Spleen (tissue), 11 donors: Measurements from ENCODE around the gene RNGTT. TPM values are rescaled to one million over a fixed set of nuclear protein-coding genes. Genes with fewer than 3 reads are reported as not detected.

Experiments
- DNase-seq: peaks from one replicate; pipeline ENCODE4 v3.0.0-alpha.2; 2020
- H3K27ac ChIP-seq, 8 donors: fragments of 200-600 bp; sonication (generic) in 7 of 8; 1 replicate in 4 of 8; 2 replicates in 4 of 8; pipeline versions ENCODE4 v1.5.0 to v1.8.0; 2016 to 2021; ENCODE audit warnings: inconsistent platforms in 4 of 8, mild to moderate bottlenecking in 4 of 8, moderate library complexity in 1 of 8
- H3K27me3 ChIP-seq, 7 donors: fragments of 200-600 bp; sonication (generic) in 6 of 7; replicated peaks in 1 of 7; 1 replicate in 4 of 7; 2 replicates in 3 of 7; pipeline versions ENCODE4 v1.5.0 to v1.8.0; 2016 to 2021; ENCODE audit warnings: inconsistent platforms in 3 of 7, mild to moderate bottlenecking in 1 of 7
- H3K36me3 ChIP-seq, 6 donors: fragments of 200-600 bp; sonication (generic) in 5 of 6; 1 replicate in 4 of 6; 2 replicates in 2 of 6; pipeline versions ENCODE4 v1.5.0 to v1.8.0; 2016 to 2021; ENCODE audit warnings: inconsistent platforms in 2 of 6
- H3K4me1 ChIP-seq, 6 donors: fragments of 200-600 bp; sonication (generic) in 5 of 6; 1 replicate in 3 of 6; 2 replicates in 3 of 6; pipeline versions ENCODE4 v1.5.0 to v1.8.0; 2016 to 2021; ENCODE audit warnings: inconsistent platforms in 3 of 6
- H3K4me3 ChIP-seq, 8 donors: fragments of 200-600 bp; sonication (generic) in 7 of 8; 1 replicate in 4 of 8; 2 replicates in 4 of 8; pipeline versions ENCODE4 v1.5.0 to v1.8.0; 2016 to 2021; ENCODE audit warnings: inconsistent platforms in 4 of 8, mild to moderate bottlenecking in 4 of 8, moderate library complexity in 2 of 8
- H3K9me3 ChIP-seq, 8 donors: fragments of 200-600 bp; sonication (generic) in 7 of 8; 1 replicate in 4 of 8; 2 replicates in 4 of 8; pipeline versions ENCODE4 v1.5.0 to v1.8.0; 2016 to 2021; ENCODE audit warnings: inconsistent platforms in 4 of 8
- CTCF ChIP-seq, 11 experiments: fragments of 200-600 bp in 7 of 11; fragments of 450-650 bp in 4 of 11; sonication (generic) in 4 of 11; IDR thresholded peaks in 8 of 11; conservative IDR thresholded peaks in 3 of 11; 1 replicate in 7 of 11; 2 replicates in 4 of 11; pipeline versions ENCODE4 v1.4.0 to v1.8.0; 2016 to 2021; ENCODE audit warnings: antibody characterized with exemption in 11 of 11, inconsistent platforms in 4 of 11, mild to moderate bottlenecking in 1 of 11
- POLR2A ChIP-seq, 3 donors: fragments of 450-650 bp; IDR thresholded peaks; one replicate each; pipeline ENCODE4 v1.5.1; 2017; ENCODE audit warnings: antibody characterized with exemption in 3 of 3, mild to moderate bottlenecking in 1 of 3
- POLR2AphosphoS5 ChIP-seq, 3 donors: sonication (generic); formaldehyde crosslinking; IDR thresholded peaks; one replicate each; pipeline ENCODE4 v1.5.1; 2017; ENCODE audit warnings: antibody characterized with exemption in 3 of 3
- WGBS, 5 donors: extraction: QIAGEN DNeasy Blood & Tissue Kit in 3 of 5; methylation state at CpG; one replicate each; pipeline versions ENCODE4 v1.1.5 to v1.1.7; 2013 to 2018; 5-methylcytosine and 5-hydroxymethylcytosine counted together
- intact Hi-C: fragments of 100-400 bp; cut with DNase I; formaldehyde crosslinking; loops from one replicate; pipeline ENCODE4 v1.15.0; 2023; ENCODE audit warnings: low total_unique reads
- polyA plus RNA-seq, 3 donors: library from polyadenylated mRNA; stranded (reverse); fragments of 200-250 nt; gene quantifications; one replicate each; pipeline ENCODE4 v1.2.1, GENCODE V29; 2013
- total RNA-seq, 7 donors: library from RNA; depleted of rRNA in 3 of 7; stranded (reverse); fragments of >200 nt in 3 of 7; fragmentation: NEBNext Ultra II Directional in 4 of 7; extraction: Animal tissue kit (Norgen Biotek cat#: 25700) in 4 of 7; gene quantifications; one replicate each; pipeline versions ENCODE4 v1.1.0 to v1.2.1, GENCODE V29; 2016 to 2021
- donor health status: healthy with polysubstance abuse.
- donor health status: DM: no; HTN: no; CAD: no; lungs with moderate emphysema.
- donor health status: DM: no; HTN: no; CAD: no.
- donor health status: Bipolar disorder and iron deficiency.
- donor health status: healthy.
- donor health status: DM: no; HTN: no; CAD: no.
- donor health status: DM: yes; HTN: yes; CAD: no.

The RNGTT gene
- total and polyA plus RNA-seq, 10 donors = 9.4 to 27.1 (median 17.6) TPM

GRCh38 chr6:88596801-88597200 is 366.6 kb downstream of the RNGTT start:
- Histone ChIP-seq H3K4me3 (no peak overlapping the region), H3K27me3 (no peaks in the 10 kb centered on the region), H3K27ac (no peak overlapping the region), H3K9me3 (peaks cover 0 to 17% (median 13%) of the 10 kb centered on the region in 8 donors), H3K36me3 (no peaks in the 10 kb centered on the region), H3K4me1 (no peaks in the 10 kb centered on the region)
- TF ChIP-seq POLR2A (IDR thresholded peaks at IDR 0.05) = no peak
- no peak for TF ChIP-seq CTCF (IDR thresholded peaks at IDR 0.05 in 8 of 11, conservative IDR thresholded peaks at IDR 0.05 in 3 of 11)
- TF ChIP-seq POLR2AphosphoS5 (IDR thresholded peaks at IDR 0.05) = no peak
- intact Hi-C loops = no loop called here
- 87 to 95% (median 92%) methylated on average over 4 of the region's 4 CpGs for WGBS, 5 donors
- no peak for DNase-seq

- DNase-seq = no peak
- H3K4me1 ChIP-seq = no peaks in the 10 kb centered on the region
- 44 to 81% (median 71%) methylated on average over 3 of the region's 3 CpGs for WGBS, 5 donors
- no peak for TF ChIP-seq POLR2AphosphoS5 (IDR thresholded peaks at IDR 0.05)
- no peak for TF ChIP-seq CTCF (IDR thresholded peaks at IDR 0.05 in 8 of 11, conservative IDR thresholded peaks at IDR 0.05 in 3 of 11)
- peaks cover 0 to 19% (median 14%) of the 10 kb centered on the region in 8 donors for H3K9me3 ChIP-seq
- no peaks in the 10 kb centered on the region for H3K36me3 ChIP-seq
- no peak overlapping the region for H3K4me3 ChIP-seq
- no peak overlapping the region for H3K27ac ChIP-seq
- H3K27me3 ChIP-seq = peaks cover 0 to 20% (median 0%) of the 10 kb centered on the region in 7 donors
- intact Hi-C loops = no loop called here
Measured at GRCh38 chr6:88588938-88589337, 374.5 kb downstream of the RNGTT start.

- WGBS, 5 donors = 68 to 85% (median 77%) methylated on average over 12 of the region's 12 CpGs
- intact Hi-C loops = no loop called here
Measured at GRCh38 chr6:88587150-88587520, 376.3 kb downstream of the RNGTT start.

More at GRCh38 chr6:88587150-88587520, 376.3 kb downstream of the RNGTT start:
- DNase-seq = no peak
- Histone ChIP-seq H3K9me3 (peaks cover 0 to 24% (median 14%) of the 10 kb centered on the region in 8 donors), H3K4me1 (no peaks in the 10 kb centered on the region), H3K36me3 (no peaks in the 10 kb centered on the region), H3K4me3 (no peak overlapping the region), H3K27ac (no peak overlapping the region), H3K27me3 (peaks cover 0 to 20% (median 0%) of the 10 kb centered on the region in 7 donors)
- TF ChIP-seq POLR2A (IDR thresholded peaks at IDR 0.05) (no peak), CTCF (IDR thresholded peaks at IDR 0.05 in 8 of 11, conservative IDR thresholded peaks at IDR 0.05 in 3 of 11) (no peak), POLR2AphosphoS5 (IDR thresholded peaks at IDR 0.05) (no peak)
